Heart left ventricle (tissue), 16 donors: ENCODE results near the gene P4HTM. TPM values are rescaled to one million over a fixed set of nuclear protein-coding genes. Genes with fewer than 3 reads are reported as not detected.

ENCODE experiments used
- ATAC-seq, 4 donors: fragments of 200-7000 bp; cut with Tn5 transposase; one replicate each; pipeline ENCODE4 v1.9.1; 2020 to 2022; ENCODE audit warnings: moderate library complexity in 4 of 4, mild to moderate bottlenecking in 3 of 4, moderate number of reproducible peaks in 1 of 4
- DNase-seq, 5 donors: peaks; one replicate each; pipeline ENCODE4 v3.0.0-alpha.2; 2020
- H3K27ac ChIP-seq, 12 donors: fragments of 200-600 bp; sonication (generic) in 4 of 12; one replicate each; pipeline versions ENCODE4 v1.5.0 to v1.8.0; 2016 to 2022; ENCODE audit warnings: mild to moderate bottlenecking in 2 of 12
- H3K27me3 ChIP-seq, 9 donors: fragments of 200-600 bp; sonication (generic) in 2 of 9; one replicate each; pipeline versions ENCODE4 v1.5.1 to v1.8.0; 2016 to 2022; ENCODE audit warnings: mild to moderate bottlenecking in 3 of 9
- H3K36me3 ChIP-seq, 9 donors: fragments of 200-600 bp; sonication (generic) in 2 of 9; one replicate each; pipeline versions ENCODE4 v1.5.0 to v1.8.0; 2018 to 2022; ENCODE audit warnings: mild to moderate bottlenecking in 2 of 9
- H3K4me1 ChIP-seq, 12 donors: fragments of 200-600 bp; sonication (generic) in 4 of 12; one replicate each; pipeline versions ENCODE4 v1.5.0 to v1.8.0; 2016 to 2022; ENCODE audit warnings: mild to moderate bottlenecking in 3 of 12
- H3K4me3 ChIP-seq, 12 donors: fragments of 200-600 bp; sonication (generic) in 4 of 12; one replicate each; pipeline versions ENCODE4 v1.5.0 to v1.8.0; 2017 to 2022; ENCODE audit warnings: mild to moderate bottlenecking in 9 of 12, moderate library complexity in 4 of 12
- H3K9me3 ChIP-seq, 12 donors: fragments of 200-600 bp; sonication (generic) in 4 of 12; one replicate each; pipeline versions ENCODE4 v1.5.0 to v1.8.0; 2016 to 2022; ENCODE audit warnings: mild to moderate bottlenecking in 1 of 12
- CTCF ChIP-seq, 12 donors: fragments of 200-600 bp; sonication (generic) in 4 of 12; IDR thresholded peaks; one replicate each; pipeline versions ENCODE4 v1.5.0 to v1.8.0; 2018 to 2022; ENCODE audit warnings: antibody characterized with exemption in 12 of 12, mild to moderate bottlenecking in 5 of 12
- POLR2A ChIP-seq, 2 donors: fragments of 450-650 bp; IDR thresholded peaks; one replicate each; pipeline ENCODE4 v1.6.1; 2017; ENCODE audit warnings: antibody characterized with exemption in 2 of 2, mild to moderate bottlenecking in 2 of 2, moderate library complexity in 2 of 2
- WGBS, 4 donors: extraction: QIAGEN DNeasy Blood & Tissue Kit in 2 of 4; methylation state at CpG; one replicate each; pipeline versions ENCODE4 v1.1.5 to v1.1.7; 2013 to 2018; 5-methylcytosine and 5-hydroxymethylcytosine counted together
- intact Hi-C, 10 donors: fragments of 100-400 bp; cut with DNase I; formaldehyde crosslinking; loops; one replicate each; pipeline versions ENCODE4 v1.11.1 to v1.14.2; 2022
- microRNA counts, 2 donors: library from miRNA; unstranded; fragments of <30 nt; microRNA quantifications; one replicate each; lab custom pipeline; 2016
- microRNA-seq, 4 donors: library from miRNA; unstranded; fragments of <30 nt; microRNA quantifications; one replicate each; pipeline versions ENCODE4 to v1.2.0, GENCODE V29; 2017 to 2020
- polyA plus RNA-seq, 2 donors: library from polyadenylated mRNA; stranded (reverse); fragments of 200-250 nt; gene quantifications; one replicate each; pipeline ENCODE4 v1.2.3, GENCODE V29; 2013
- total RNA-seq, 9 donors: library from RNA; depleted of rRNA in 2 of 9; stranded (reverse); fragments of >200 nt in 2 of 9; fragmentation: NEBNext Ultra II Directional in 3 of 9; extraction: Animal tissue kit (Norgen Biotek cat#: 25700) in 3 of 9; gene quantifications; one replicate each; pipeline versions ENCODE4 v1.1.0 to v1.2.4, GENCODE V29; 2016 to 2023
- donor health status: ischemic (EF 13 %, LVEDD 7.1; RV severe dilation, severe dysfunction).
- donor health status: healthy with polysubstance abuse.
- donor health status: DM: no; HTN: yes; CAD: no.
- donor health status: DM: no; HTN: no; CAD: no.
- donor health status: ischemic (EF 25% LVEDD 6.9; RV normal size, moderate dysfunction).
- donor health status: ischemic (EF 25% LVEDD 5.7; RV mildly dilated, moderate dysfunction).
- donor health status: healthy.
- donor health status: DM: yes; HTN: yes; CAD: no.
- donor health status: ischemic (EF 35%, LVEDD 5.7; RV mildly dilated, moderate dysfunction).
- donor health status: nonischemic (EF 11% LVEDD 7.7; RV severe dilation, severe dysfunction).
- donor health status: DM: yes; HTN: yes; CAD: no.
- donor health status: PGD.
- donor health status: ischemic (EF 29% LVEDD 5.4; RV normal size, mild dysfunction).
- donor health status: nonischemic (EF 23%, LVEDD 6.1; RV moderate dilation, normal function).

P4HTM gene
- total and polyA plus RNA-seq, 11 donors, result 19.0 to 42.7 (median 33.9) TPM

- TF ChIP-seq CTCF (IDR thresholded peaks at IDR 0.05) (no peak), POLR2A (IDR thresholded peaks at IDR 0.05) (no peak)
- WGBS, 4 donors, result 85 to 100% (median 97%) methylated on average over 2 of the region's 2 CpGs
- Histone ChIP-seq H3K9me3 (no peaks in the 10 kb centered on the region), H3K27me3 (no peaks in the 10 kb centered on the region), H3K36me3 (peaks cover 3 to 77% (median 67%) of the 10 kb centered on the region in 9 donors), H3K27ac (no peak overlapping the region), H3K4me1 (no peaks in the 10 kb centered on the region), H3K4me3 (no peak overlapping the region)
- intact Hi-C loops, result no loop called here
- ATAC-seq (no peak), DNase-seq (no peak)
Measured at GRCh38 chr3:49054344-49054862, 64.4 kb downstream of the P4HTM start.

MicroRNA genes within 50 kb of the gene (microRNA counts, 767-probe panel; counts per million panel counts)
- microRNA hsa-miR-191-5p (lab: Ali Mortazavi, UCI) (5,017 to 5,181 counts per million in 2 donors), microRNA hsa-miR-425-5p (lab: Ali Mortazavi, UCI) (71.6 to 573 counts per million in 2 donors)

Small RNAs within 50 kb of the gene (microRNA-seq; reads per million reads assigned to microRNA genes)
- 2,538 to 8,988 (median 5,805) reads per million in 4 donors for gene MIR191
- 810 to 1,044 (median 895) reads per million in 4 donors for gene MIR425

Other genes with a start within 250 kb of the P4HTM start
- 10 to 100 TPM; 33.2 to 71.6 (median 44.9) TPM for gene PRKAR2A, start 142.4 kb upstream of the P4HTM start, total RNA-seq
- 10 to 100 TPM; 10.6 to 35.8 TPM for gene PRKAR2A, start 142.4 kb upstream of the P4HTM start, polyA plus RNA-seq
- 100 to 1,000 TPM in 2 of 9 donors, 10 to 100 TPM in 7; 44.6 to 176 (median 69.5) TPM for gene SLC25A20, start 91.4 kb upstream of the P4HTM start, total RNA-seq
- gene SLC25A20, start 91.4 kb upstream of the P4HTM start, polyA plus RNA-seq, result 10 to 100 TPM; 50.5 to 65.7 TPM
- gene ARIH2, start 71.4 kb upstream of the P4HTM start, total RNA-seq, result 100 to 1,000 TPM in 8 of 9 donors, 10 to 100 TPM in 1; 87.7 to 223 (median 126) TPM
- gene ARIH2, start 71.4 kb upstream of the P4HTM start, polyA plus RNA-seq, result 10 to 100 TPM; 77.6 to 79.3 TPM
- gene WDR6, start 17.1 kb downstream of the P4HTM start, total RNA-seq, result 10 to 100 TPM; 56.2 to 91.2 (median 80.7) TPM
- 10 to 100 TPM; 68.9 to 73.6 TPM for gene WDR6, start 17.1 kb downstream of the P4HTM start, polyA plus RNA-seq
- gene DALRD3, start 28.3 kb downstream of the P4HTM start, total RNA-seq, result 10 to 100 TPM in 8 of 9 donors, 1 to 10 TPM in 1; 8.1 to 24.7 (median 14.9) TPM
- 10 to 100 TPM in 1 of 2 donors, 1 to 10 TPM in 1; 6.8 to 13.3 TPM for gene DALRD3, start 28.3 kb downstream of the P4HTM start, polyA plus RNA-seq
- 100 to 1,000 TPM; 140 to 308 (median 160) TPM for gene NDUFAF3, start 31.9 kb downstream of the P4HTM start, total RNA-seq
- gene NDUFAF3, start 31.9 kb downstream of the P4HTM start, polyA plus RNA-seq, result 100 to 1,000 TPM; 119 to 273 TPM
- 10 to 100 TPM; 43.9 to 87.8 (median 55.4) TPM for gene IMPDH2, start 39.2 kb downstream of the P4HTM start, total RNA-seq
- gene IMPDH2, start 39.2 kb downstream of the P4HTM start, polyA plus RNA-seq, result 100 to 1,000 TPM in 1 of 2 donors, 10 to 100 TPM in 1; 35.9 to 116 TPM
- gene QRICH1, start 103.8 kb downstream of the P4HTM start, total RNA-seq, result 10 to 100 TPM; 44.6 to 91.6 (median 55.5) TPM
- gene QRICH1, start 103.8 kb downstream of the P4HTM start, polyA plus RNA-seq, result 10 to 100 TPM; 20.0 to 31.2 TPM
- 100 to 1,000 TPM; 145 to 221 (median 194) TPM for gene QARS1, start 114.5 kb downstream of the P4HTM start, total RNA-seq
- gene QARS1, start 114.5 kb downstream of the P4HTM start, polyA plus RNA-seq, result 100 to 1,000 TPM; 177 to 197 TPM
- gene USP19, start 130.6 kb downstream of the P4HTM start, total RNA-seq, result 10 to 100 TPM; 47.9 to 90.3 (median 63.1) TPM
- 10 to 100 TPM; 19.2 to 34.7 TPM for gene USP19, start 130.6 kb downstream of the P4HTM start, polyA plus RNA-seq
- gene LAMB2, start 142.8 kb downstream of the P4HTM start, total RNA-seq, result 1,000 to 10,000 TPM in 2 of 9 donors, 100 to 1,000 TPM in 7; 488 to 1,265 (median 769) TPM
- 100 to 1,000 TPM; 290 to 836 TPM for gene LAMB2, start 142.8 kb downstream of the P4HTM start, polyA plus RNA-seq
- 10 to 100 TPM in 7 of 9 donors, 1 to 10 TPM in 2; 9.7 to 24.0 (median 14.6) TPM for gene CCDC71, start 176.1 kb downstream of the P4HTM start, total RNA-seq
- gene CCDC71, start 176.1 kb downstream of the P4HTM start, polyA plus RNA-seq, result 10 to 100 TPM in 1 of 2 donors, 1 to 10 TPM in 1; 9.8 to 17.7 TPM
- 100 to 1,000 TPM in 7 of 9 donors, 10 to 100 TPM in 2; 96.9 to 138 (median 112) TPM for gene KLHDC8B, start 181.4 kb downstream of the P4HTM start, total RNA-seq
- gene KLHDC8B, start 181.4 kb downstream of the P4HTM start, polyA plus RNA-seq, result 100 to 1,000 TPM in 1 of 2 donors, 10 to 100 TPM in 1; 66.3 to 134 TPM